Activated naive CD4-positive, alpha-beta T cell treated with anti-CD3 and anti-CD28 coated beads for 36 hours (primary cell): ENCODE data around the gene SCGB3A1. TPM values are rescaled to one million over a fixed set of nuclear protein-coding genes. Genes with fewer than 3 reads are reported as not detected.

Experiments
- CTCF ChIA-PET: fragments of 350-600 bp; sonication (Branson Sonifier 250); formaldehyde crosslinking; loops from one replicate; lab custom pipeline; 2021; ENCODE audit warnings: antibody characterized with exemption; lab: Charles Lee
- DNase-seq: peaks from one replicate; pipeline ENCODE4 v3.0.0-alpha.2; 2020
- H3K27ac Mint-ChIP-seq: one replicate; pipeline ENCODE4 v1.8.0; 2021; ENCODE audit warnings: mild to moderate bottlenecking, mixed read lengths
- H3K27me3 Mint-ChIP-seq: one replicate; pipeline ENCODE4 v1.8.0; 2021; ENCODE audit warnings: low read depth, mixed read lengths
- H3K36me3 Mint-ChIP-seq: one replicate; pipeline ENCODE4 v1.8.0; 2021; ENCODE audit warnings: low read depth, mixed read lengths
- H3K4me1 Mint-ChIP-seq: one replicate; pipeline ENCODE4 v1.8.0; 2021; ENCODE audit warnings: low read depth, mixed read lengths
- H3K4me3 Mint-ChIP-seq: one replicate; pipeline ENCODE4 v1.8.0; 2021; ENCODE audit warnings: mild to moderate bottlenecking, moderate library complexity, mixed read lengths
- H3K9me3 Mint-ChIP-seq: one replicate; pipeline ENCODE4 v1.8.0; 2021; ENCODE audit warnings: mixed read lengths
- intact Hi-C: fragments of 100-400 bp; cut with micrococcal nuclease; formaldehyde crosslinking; loops from one replicate; pipeline ENCODE4 v1.15.1; 2023
- total RNA-seq, 2 experiments: library from RNA; stranded (reverse); gene quantifications; one replicate each; pipeline ENCODE4 v1.2.3, GENCODE V29; 2021

Gene SCGB3A1
- total RNA-seq, 2 experiments from 2014 or later = not detected

DNA sequence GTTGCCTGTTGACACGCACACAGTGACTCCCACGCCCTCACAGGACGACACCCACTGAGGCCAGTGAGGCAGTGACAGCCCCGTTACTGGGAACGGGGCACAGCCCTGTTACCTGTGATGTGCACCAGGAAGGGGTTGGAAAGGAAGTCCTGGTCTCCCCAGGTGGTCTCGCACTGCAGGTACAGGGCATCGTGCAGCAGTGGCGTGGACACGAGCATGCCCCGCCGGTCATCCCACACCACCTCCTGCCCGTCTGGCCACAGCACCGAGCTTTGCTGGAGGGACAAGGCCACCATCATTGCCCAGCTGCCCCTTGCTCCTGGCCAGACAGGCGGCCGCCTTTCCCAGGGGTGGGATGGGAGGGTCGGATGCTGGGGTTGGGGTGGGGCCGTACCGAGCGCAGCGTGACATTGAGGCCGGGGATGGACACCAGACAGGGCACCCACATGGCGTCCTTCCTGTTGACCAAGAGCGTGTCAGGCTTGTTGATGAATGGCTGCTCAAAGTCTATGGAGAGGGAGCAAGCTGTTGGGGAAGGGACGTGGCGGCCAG is 38.6 kb upstream of the SCGB3A1 start:
- H3K27me3 Mint-ChIP-seq = no peaks in the 10 kb centered on the region
- no peak overlapping the region for H3K4me3 Mint-ChIP-seq
- no peaks in the 10 kb centered on the region for H3K36me3 Mint-ChIP-seq
- no peaks in the 10 kb centered on the region for H3K4me1 Mint-ChIP-seq
- no peak overlapping the region for H3K27ac Mint-ChIP-seq
- DNase-seq = no peak
- no peaks in the 10 kb centered on the region for H3K9me3 Mint-ChIP-seq
- CTCF ChIA-PET = interaction anchor here (1.1 kb wide), 1 partner anchor 11 kb away, joined by 5 read pairs; no protein-coding TSS in a partner anchor
- intact Hi-C loops = no loop called here

DNA sequence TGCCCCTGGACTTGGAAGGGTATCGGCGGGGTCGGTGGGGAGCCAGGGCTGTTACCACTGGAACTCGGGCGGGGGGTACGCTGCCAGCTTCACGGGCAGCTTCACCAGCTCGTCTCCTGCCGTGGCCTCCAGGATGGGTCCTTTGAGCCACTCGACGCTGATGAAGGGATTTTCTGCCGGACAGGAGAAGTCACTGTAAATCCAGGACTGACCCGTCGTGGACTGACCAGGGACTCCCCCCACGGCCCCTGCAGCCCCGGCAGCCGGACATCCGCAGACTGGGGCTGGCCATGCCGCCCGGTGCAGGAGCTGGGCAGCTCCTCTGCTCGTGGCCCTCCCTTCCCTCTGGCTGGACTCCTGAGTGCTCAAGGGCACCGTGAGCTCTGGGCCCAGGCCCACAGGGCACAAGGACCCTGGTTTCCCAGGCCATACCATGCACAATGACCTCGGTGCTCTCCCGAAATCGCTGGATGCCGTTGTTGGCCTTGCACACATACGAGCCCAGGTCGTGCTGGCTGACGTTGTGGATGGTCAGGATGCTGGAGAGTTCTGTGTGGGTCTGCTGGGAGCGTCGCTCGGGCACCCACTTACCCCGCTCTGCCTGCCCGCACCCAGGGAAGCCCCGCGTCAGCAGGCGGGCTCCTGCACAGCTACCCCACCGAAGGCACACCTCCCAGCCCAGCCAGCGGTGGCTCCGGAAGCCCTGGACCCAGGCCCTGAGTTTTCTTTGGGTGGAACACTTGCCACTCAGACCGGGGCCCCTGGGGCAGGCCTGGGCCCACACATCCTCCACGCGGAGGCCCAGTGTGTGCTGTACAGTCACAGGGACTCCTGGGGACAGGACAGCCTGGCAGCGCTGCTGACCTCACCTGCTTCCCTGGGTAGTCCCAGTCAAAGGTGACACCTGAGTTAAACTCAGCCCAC is 37.8 kb upstream of the SCGB3A1 start:
- Mint-ChIP-seq H3K9me3 (no peaks in the 10 kb centered on the region), H3K4me1 (peaks cover 4% of the 10 kb centered on the region), H3K27ac (no peak overlapping the region), H3K4me3 (no peak overlapping the region), H3K36me3 (no peaks in the 10 kb centered on the region), H3K27me3 (no peaks in the 10 kb centered on the region)
- no peak for DNase-seq
- CTCF ChIA-PET = no interaction called here
- intact Hi-C loops = no loop called here

DNA sequence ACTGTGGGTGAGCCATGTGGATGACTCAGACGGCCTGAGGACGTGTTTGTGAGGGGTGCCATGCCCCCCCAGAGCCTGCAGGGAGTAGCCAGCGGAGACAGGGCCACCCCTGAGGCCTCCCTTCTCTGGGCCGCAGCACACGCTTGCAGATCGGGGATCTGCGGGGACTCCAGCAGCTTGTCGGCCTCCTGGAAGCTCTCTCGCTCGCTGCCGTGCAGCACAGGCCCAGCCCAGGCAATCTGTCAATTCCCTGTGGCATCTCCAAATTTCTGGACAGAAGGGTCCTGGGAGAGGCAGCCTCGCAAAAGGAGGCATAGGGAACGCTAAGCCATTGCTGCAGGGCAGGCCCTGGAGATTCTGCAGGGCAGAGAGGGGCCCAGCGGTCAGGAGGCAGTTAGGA is 36.9 kb upstream of the SCGB3A1 start:
- Mint-ChIP-seq H3K4me1 (peaks cover 9% of the 10 kb centered on the region), H3K9me3 (no peaks in the 10 kb centered on the region), H3K27me3 (no peaks in the 10 kb centered on the region), H3K27ac (no peak overlapping the region), H3K36me3 (no peaks in the 10 kb centered on the region), H3K4me3 (no peak overlapping the region)
- CTCF ChIA-PET = no interaction called here
- no peak for DNase-seq
- intact Hi-C loops = no loop called here

DNA sequence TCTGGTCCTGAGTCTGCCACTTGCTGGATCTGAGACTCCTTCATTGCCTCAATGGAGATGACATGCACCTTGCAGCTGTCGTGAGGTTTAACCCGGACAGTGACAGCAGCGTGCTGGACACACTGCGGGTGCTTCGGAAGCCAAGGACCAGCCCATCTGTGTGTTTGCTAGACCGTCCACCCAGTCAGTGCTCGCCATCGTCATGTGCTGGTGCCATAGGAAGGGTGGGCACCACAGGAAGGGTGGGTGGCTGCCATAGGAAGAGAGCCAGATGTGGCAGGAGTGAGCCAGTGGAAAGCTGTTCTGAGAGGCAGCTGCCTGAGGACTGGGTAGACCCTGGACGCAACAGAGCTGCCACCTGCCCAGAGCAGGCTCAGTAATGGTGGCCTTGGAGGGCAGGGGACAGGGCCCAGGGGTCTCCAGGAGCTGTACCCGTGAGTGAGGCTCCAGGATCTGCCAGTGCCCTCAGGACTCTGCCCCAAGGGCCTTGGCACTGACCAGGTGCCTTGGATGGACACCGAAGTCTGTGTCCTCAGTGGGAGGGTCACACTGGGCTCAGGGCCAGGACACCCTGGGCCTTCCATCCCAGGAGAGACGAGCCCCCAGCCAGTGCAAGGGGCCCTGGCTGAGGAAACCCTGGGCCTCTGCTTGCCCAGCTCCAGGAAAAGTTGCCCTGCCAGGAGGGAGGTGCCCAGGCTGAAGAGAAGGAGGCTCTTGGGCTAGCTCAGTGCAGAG is 36.3 kb upstream of the SCGB3A1 start:
- no peak for DNase-seq
- Mint-ChIP-seq H3K4me1 (peaks cover 14% of the 10 kb centered on the region), H3K27ac (no peak overlapping the region), H3K4me3 (no peak overlapping the region), H3K9me3 (no peaks in the 10 kb centered on the region), H3K27me3 (no peaks in the 10 kb centered on the region), H3K36me3 (no peaks in the 10 kb centered on the region)
- intact Hi-C loops = no loop called here
- CTCF ChIA-PET = interaction anchor here (0.6 kb wide), 1 partner anchor 269 kb away, joined by 3 read pairs; no protein-coding TSS in a partner anchor

DNA sequence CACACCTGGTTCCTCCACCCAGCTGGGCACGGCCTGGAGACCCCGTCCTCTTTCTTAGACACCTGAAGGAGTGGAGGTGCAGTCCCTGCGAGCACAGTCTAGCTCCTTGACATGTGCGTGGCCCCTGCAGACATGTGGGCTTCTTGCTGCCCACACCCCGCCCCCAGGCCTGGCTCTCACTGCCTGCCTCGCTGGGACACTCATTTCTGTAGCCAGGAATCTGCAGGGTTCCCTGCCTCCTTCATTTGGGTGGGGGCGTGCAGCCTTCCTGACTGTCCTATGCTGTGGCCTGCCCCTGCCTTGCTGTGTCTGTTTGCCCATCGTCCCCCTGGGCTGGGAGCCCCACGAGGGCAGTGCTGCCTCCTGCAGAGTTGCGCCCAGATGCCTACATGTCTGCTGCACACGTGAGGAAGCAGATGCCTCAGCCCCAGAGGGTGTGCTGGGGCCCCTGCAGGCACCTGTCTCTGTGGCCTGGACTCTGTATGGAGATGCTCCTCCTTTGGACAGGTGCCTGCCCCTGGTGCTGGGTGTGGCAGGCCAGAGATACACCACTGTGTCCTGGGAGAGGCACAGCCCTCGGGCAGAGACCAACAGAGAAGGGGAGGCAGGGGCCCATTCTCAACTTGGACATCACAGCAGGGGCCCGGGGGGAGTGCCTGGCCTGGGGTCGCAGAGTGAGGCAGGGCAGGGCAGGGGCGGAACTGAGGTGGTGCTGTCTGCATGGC is 35.5 kb upstream of the SCGB3A1 start:
- Mint-ChIP-seq H3K36me3 (no peaks in the 10 kb centered on the region), H3K27me3 (no peaks in the 10 kb centered on the region), H3K4me3 (no peak overlapping the region), H3K9me3 (no peaks in the 10 kb centered on the region), H3K4me1 (peaks cover 14% of the 10 kb centered on the region), H3K27ac (no peak overlapping the region)
- CTCF ChIA-PET = interaction anchor here (0.6 kb wide), 1 partner anchor 268 kb away, joined by 3 read pairs; no protein-coding TSS in a partner anchor
- intact Hi-C loops = no loop called here
- DNase-seq = no peak

DNA sequence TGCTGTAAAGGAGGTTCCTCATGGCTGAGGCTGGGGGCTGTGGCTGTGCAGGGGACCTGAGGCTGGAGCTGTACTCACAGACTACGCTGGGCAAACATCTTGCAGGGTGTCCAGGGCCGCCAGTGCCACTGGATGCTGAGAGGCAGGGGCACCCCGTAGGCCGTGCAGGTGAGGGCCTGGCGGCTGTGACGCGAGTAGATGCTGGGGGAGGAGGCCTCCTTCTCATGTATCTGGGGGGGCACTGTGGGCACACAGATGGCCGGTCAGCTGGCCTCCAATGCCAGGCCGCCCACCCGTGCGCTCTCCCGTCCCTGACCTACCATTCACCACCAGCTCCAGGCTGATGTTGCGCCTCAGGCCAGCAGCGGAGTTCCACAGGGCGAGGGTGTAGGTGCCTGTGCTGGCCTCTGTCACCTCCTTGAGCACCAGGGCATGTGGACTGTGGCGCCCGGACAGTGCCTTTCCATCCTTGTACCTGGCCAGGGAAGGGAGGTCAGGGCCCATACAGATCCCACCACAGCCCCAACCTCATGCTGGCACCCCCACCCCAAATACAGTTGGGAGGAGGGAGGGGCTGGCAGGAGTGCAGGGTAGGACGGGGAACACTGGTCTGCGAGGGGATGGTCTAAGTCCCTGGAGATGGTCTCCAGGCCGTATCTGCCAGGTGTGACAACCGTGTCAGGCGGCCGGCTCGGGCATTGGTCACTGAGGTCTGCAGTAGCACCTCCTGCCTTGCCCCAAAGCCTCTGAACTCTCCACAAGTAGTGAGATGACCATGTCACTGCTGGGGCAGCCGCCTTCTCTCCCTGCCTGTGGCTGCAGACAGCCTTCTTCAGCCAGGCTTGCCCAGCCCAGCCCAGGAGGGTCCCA is 34.7 kb upstream of the SCGB3A1 start:
- no peaks in the 10 kb centered on the region for H3K9me3 Mint-ChIP-seq

DNA sequence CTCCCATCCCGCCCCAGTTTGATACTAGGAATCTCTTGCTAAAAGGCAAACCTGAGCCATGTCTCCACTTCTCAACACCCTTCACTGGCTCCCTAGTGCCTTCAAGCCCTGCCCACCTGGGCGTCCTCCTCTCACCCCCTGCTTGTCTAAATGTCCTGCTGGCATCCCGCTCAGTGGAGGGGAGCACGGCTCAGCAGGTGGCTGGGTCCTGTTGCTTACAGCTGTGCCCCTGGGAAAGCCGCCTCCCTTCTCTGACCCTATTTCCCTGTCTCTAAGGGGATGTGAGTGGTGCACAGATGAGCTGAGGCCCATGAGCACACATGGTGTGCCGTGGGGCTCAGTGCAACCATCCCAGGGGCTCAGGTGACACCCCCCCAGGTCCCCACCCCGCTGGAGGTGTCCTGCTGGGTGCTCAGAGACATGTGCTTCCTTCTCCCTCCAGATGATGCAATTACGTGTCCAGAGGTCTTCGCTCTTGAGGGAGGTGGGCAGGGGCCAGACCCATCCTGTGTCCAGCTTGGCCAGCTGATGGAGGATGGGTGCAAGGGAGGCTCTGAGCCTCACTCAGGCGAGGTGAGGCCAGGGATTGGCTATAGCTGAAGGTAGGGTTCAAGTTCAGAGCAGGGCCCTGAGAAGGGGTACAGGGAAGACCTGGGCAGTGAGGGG is 34.0 kb upstream of the SCGB3A1 start:
- no peaks in the 10 kb centered on the region for H3K36me3 Mint-ChIP-seq
- H3K27me3 Mint-ChIP-seq = no peaks in the 10 kb centered on the region
- no peak overlapping the region for H3K27ac Mint-ChIP-seq
- intact Hi-C loops = no loop called here
- CTCF ChIA-PET = no interaction called here
- no peak for DNase-seq
- H3K4me1 Mint-ChIP-seq = peaks cover 14% of the 10 kb centered on the region
- no peak overlapping the region for H3K4me3 Mint-ChIP-seq
- H3K9me3 Mint-ChIP-seq = no peaks in the 10 kb centered on the region

More for the DNA sequence above, 34.7 kb upstream of the SCGB3A1 start:
- intact Hi-C loops = no loop called here
- Mint-ChIP-seq H3K4me3 (no peak overlapping the region), H3K27me3 (no peaks in the 10 kb centered on the region), H3K27ac (no peak overlapping the region), H3K36me3 (no peaks in the 10 kb centered on the region), H3K4me1 (peaks cover 14% of the 10 kb centered on the region)
- CTCF ChIA-PET = no interaction called here
- no peak for DNase-seq

DNA sequence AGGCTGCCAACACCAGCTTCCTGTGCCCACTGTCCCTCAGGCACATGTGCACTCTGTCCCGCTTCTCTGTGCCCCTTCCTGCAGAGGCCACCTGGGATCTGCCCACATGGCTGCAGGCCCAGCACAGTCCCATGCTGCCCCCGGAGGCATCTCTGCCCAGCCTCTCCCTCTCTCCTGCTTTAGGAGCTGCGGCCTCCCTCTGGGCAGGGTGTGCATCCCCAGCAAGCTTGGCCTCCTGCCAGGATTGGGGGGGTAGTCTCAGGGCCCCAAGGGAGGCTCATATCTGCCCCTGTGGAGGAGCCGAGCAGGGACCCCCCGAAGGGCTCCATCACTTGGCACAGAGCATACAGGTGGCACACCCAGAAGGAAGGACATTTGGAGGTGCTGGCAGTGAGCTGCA is 33.3 kb upstream of the SCGB3A1 start:
- Mint-ChIP-seq H3K4me1 (peaks cover 14% of the 10 kb centered on the region), H3K36me3 (no peaks in the 10 kb centered on the region), H3K9me3 (no peaks in the 10 kb centered on the region), H3K27me3 (no peaks in the 10 kb centered on the region), H3K4me3 (no peak overlapping the region), H3K27ac (no peak overlapping the region)
- intact Hi-C loops = no loop called here
- DNase-seq = no peak
- CTCF ChIA-PET = no interaction called here

DNA sequence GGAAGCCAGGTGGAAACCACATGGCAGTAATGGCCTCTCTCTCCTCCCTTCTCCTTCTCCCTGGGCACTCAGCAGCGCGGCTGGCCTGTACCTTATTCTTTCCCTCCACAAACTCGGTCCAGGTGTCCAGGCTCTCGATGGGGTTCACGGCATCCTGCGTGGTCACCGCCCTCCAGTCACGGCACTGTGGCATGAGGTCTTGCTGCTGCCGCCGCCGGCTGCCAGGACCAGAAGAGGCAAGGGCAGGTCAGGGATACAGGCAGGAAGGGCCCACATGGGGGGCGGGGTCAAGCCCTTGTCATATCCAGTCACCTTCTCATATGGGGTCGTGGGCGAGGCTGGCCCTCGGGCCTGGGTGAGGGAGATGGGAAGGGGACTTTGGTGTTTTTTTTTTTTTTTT is 32.5 kb upstream of the SCGB3A1 start:
- H3K4me3 Mint-ChIP-seq = no peak overlapping the region
- intact Hi-C loops = no loop called here
- CTCF ChIA-PET = no interaction called here
- no peaks in the 10 kb centered on the region for H3K36me3 Mint-ChIP-seq
- no peaks in the 10 kb centered on the region for H3K27me3 Mint-ChIP-seq
- H3K27ac Mint-ChIP-seq = peak overlapping the region; percentile 46
- DNase-seq = no peak
- peaks cover 14% of the 10 kb centered on the region for H3K4me1 Mint-ChIP-seq
- no peaks in the 10 kb centered on the region for H3K9me3 Mint-ChIP-seq

DNA sequence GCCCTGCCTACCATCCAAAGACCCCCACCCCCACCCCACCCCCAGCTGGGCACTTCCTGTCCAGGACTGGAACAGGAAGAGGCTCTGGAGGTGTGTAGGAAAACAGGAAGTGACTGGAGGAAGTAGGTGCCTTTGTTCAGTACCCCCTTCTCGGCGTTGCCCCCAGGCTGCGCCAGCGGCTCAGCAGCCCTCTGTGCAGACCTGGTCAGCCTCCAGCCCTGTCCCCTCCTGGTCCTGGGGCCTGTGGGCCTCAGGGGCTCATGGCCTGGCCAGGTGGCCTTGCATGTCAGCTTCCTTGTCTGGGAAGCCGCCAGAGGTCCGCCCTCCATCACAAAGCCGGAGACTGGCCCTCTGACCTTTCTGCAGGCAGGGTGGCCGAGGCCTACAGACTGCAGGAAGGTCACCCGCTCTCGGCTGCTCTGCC is 32.1 kb upstream of the SCGB3A1 start:
- Mint-ChIP-seq H3K36me3 (no peaks in the 10 kb centered on the region), H3K9me3 (no peaks in the 10 kb centered on the region), H3K4me3 (no peak overlapping the region), H3K4me1 (peaks cover 15% of the 10 kb centered on the region), H3K27ac (no peak overlapping the region), H3K27me3 (no peaks in the 10 kb centered on the region)
- DNase-seq = no peak
- CTCF ChIA-PET = no interaction called here
- intact Hi-C loops = no loop called here

DNA sequence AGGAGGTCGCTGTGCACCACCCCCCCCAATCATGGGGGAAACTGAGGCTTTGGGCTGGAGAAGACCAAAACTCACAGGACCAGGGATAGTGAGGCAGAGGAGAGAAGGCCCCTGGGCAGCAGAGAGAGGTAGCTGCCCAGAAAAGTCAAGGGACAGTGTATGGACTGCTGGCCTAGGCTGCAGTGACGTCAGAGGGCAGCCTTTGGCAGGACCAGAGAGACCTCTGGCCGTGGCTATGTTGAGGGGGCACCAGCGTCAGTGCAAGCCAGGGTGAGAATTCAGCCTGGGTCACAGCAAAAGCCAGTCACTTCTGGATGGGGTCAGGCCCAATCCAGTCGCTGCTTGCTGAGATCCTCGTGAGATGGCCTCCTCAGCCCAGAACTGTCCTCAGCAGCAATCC is 31.6 kb upstream of the SCGB3A1 start:
- H3K27ac Mint-ChIP-seq = no peak overlapping the region
- DNase-seq = no peak
- CTCF ChIA-PET = no interaction called here
- H3K36me3 Mint-ChIP-seq = no peaks in the 10 kb centered on the region
- no peaks in the 10 kb centered on the region for H3K27me3 Mint-ChIP-seq
- intact Hi-C loops = no loop called here
- no peak overlapping the region for H3K4me3 Mint-ChIP-seq
- peaks cover 17% of the 10 kb centered on the region for H3K4me1 Mint-ChIP-seq
- no peaks in the 10 kb centered on the region for H3K9me3 Mint-ChIP-seq
